Measurements from ENCODE around the gene CYP2A13.
"Not testable (repeated sequence)": the region's sequence is repeated elsewhere in the genome, so short reads cannot be mapped to it uniquely, and the experiment has no call there.

Gene CYP2A13

DNA sequence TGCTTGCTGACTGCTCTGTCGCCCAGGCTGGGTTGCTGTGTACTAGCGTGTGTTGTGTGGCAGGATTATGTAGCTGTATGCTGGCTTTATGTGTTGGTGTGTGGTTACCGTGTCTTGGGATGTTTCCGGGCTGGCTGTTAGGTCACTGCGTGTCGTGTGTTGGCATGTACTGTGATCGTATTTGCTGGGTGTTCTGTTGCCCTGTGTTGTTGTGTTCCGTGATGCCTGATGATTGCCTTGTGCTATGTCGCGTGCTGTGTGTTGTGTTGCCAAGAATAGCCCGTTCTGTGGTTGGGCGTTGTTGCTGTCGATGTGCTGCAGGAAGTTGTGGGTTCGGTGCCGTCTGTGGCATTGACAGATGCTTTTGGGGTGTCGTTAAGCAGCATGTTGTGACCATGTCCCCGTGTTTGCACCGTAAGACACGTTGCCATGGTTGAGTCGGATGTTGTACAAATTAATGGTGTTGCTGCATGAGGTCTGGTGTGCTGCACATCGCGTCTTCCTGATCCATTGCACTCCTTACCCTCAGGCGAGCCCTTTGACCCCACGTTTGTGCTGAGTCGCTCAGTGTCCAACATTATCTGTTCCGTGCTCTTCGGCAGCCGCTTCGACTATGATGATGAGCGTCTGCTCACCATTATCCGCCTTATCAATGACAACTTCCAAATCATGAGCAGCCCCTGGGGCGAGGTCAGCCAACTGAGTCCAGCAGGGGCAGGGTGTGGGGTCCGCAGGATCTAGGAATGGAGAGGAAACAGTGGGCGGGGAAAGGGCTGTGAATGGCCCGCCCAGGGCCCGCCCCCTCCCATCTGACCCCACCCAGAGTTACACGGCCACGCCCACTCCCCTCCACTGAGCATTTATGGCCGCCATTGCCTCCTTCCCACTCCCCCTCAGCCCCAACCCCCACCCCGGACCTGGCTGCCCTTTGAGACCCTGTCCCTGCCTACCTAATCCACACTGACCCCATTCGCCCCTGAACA is 33.0 kb downstream of the CYP2A13 start:
- not testable (repeated sequence) for DNase-seq

DNA sequence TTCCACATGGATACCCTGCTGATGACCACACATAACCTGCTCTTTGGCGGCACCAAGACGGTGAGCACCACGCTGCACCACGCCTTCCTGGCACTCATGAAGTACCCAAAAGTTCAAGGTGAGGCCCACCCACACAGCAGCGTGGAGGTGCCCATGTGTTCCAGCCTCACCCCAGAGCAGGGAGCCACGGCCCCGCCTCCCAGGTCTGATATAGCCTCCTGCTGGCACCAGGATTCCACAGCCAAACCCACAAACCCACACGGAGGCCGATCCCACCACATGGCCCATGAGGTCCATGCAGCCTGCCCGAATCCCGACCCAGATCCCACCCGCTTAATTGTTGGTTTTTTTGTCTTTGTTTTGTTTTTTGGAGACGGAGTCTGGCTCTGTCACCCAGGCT is 34.6 kb downstream of the CYP2A13 start:
- DNase-seq = not testable (repeated sequence)

DNA sequence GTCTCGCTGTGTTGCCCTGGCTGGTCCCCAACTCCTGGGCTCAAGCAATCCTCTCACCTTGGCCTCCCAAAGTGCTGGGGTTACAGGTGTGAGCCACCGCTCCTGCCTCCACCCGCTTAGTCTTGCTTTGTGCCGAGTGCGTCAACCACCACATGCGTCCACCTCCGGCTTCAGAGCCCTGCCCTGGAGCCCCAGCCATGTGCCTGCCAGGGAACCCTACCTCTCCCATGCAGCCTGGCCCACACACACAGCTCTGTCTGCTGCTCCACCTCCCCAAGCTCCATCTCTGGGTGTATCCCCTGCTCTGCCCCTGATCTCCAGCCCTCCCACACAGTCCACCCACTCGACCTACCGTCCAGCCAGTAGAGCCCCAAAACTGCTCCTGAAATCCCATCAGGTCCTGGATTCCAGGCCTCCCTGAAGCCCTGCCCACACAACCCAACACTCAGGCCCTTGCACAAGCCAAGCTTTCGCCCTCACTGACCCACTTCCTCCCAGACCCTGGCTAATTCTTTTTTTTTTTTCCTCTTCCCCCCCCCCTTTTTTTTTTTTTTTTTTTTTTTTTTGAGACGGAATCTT is 35.6 kb downstream of the CYP2A13 start:
- DNase-seq = no peak

DNA sequence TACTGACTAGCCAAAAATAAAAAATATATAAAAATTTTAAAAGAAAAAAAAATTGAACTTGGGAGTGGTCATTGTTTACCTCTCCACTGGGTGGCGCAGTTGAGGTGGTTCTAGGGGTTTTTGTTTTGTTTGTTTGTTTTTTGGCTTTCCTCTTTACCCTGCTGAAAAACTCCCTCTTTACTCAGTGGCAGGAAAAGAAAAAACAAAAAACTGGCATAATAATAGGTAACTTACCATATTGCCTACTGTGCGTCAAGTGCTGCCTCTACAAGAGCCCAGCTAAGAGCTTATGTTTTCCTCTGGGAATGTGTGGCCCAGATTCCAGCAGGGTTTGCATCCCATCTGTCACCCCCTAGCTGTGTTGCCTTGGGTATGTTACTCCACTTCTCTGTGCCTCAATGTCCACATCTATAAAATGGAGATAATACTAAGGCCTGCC is 38.5 kb downstream of the CYP2A13 start:
- not testable (repeated sequence) for DNase-seq

DNA sequence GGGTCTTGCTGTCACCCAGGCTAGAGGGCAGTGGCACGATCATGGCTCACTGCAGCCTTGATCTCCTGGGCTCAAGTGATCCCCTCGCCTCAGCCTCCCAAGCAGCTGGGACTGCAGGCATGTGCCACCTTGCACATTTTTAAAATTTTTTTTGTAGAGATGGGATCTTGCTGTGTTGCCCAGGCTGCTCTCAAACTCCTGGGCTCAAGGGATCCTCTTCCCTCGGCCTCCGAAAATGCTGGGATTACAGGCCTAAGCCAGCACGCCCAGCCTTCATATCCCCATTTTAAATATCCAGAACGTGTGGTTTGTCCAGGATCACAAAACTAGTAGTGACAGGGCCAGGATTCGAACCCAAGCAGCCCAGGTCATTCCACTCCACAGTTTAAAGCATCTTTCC is 39.1 kb downstream of the CYP2A13 start:
- not testable (repeated sequence) for DNase-seq

DNA sequence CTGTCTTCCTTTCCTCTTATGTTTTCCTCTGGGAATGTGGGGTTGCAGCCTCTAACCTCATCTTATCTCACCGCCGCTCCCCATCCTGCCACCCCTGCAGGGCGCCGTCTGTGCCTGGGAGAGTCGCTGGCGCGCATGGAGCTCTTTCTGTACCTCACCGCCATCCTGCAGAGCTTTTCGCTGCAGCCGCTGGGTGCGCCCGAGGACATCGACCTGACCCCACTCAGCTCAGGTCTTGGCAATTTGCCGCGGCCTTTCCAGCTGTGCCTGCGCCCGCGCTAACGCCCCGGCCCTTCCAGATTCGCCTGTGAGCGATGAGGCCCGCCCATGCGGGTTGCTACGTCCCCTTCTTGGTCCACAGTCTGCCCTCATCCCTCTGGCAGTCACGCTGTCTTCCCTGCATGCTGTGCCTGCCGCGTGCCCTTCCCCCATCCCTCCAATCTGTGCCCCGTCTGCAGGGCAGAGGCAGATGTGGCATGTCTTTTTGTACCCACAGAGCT is 39.6 kb downstream of the CYP2A13 start:
- not testable (repeated sequence) for DNase-seq

DNA sequence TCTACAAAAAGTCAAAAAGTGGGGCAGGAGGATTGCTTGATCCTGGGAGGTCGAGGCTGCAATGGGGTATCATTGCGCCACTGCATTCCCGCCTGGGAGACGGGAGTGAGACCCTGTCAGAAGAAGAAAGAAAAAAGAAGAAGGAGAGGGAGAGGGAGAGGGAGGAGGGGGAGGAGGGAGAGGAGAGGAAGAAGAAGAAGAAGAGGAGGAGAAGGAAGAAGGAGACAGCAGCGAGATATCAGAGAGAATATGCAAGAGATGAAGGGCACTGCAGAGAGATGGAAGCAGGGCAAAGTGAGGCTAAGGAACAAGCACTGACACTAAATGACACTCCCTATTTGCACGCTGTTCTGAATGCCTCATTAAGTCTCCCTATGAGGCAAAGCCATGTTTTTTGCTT is 40.4 kb downstream of the CYP2A13 start:
- DNase-seq = no peak

DNA sequence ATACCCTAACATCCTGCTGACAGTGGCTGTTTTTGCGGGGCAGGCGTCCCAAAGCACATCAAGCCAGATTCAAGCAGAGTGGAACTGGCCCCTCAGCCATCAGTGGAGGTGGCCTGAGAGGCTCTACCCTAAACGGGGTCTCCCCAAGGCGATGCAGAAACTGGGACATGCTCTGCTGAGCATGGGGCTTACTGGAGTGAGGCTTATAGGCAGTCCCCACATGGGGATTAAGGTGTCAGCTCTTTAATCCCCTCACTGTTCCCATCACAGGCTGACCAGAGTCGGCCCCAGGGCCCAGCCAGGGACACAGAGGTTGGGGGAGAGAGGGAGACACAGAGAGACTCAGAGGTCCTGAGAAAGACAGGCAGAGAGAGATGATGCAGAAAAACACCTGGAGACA is 42.9 kb downstream of the CYP2A13 start:
- DNase-seq = no peak

DNA sequence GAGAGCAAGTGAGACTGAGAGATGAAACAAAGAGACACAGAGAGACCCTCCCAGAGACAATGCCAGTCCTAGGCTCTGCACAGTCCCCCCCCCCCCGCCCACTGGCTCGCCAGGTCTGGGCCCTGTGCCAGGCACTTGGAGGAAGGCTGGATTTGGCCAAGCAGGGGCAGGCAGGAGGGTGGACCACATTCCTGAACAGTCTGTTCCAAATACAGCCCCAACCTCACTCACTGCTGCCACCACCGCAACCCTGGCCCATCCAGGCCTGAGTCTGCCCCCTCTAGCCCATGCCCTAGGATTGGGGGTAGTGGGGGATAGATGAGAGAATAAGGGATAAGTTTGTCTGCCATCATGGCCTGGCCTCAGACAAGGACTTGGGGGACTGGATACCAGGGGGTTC is 45.0 kb downstream of the CYP2A13 start:
- DNase-seq = no peak

DNA sequence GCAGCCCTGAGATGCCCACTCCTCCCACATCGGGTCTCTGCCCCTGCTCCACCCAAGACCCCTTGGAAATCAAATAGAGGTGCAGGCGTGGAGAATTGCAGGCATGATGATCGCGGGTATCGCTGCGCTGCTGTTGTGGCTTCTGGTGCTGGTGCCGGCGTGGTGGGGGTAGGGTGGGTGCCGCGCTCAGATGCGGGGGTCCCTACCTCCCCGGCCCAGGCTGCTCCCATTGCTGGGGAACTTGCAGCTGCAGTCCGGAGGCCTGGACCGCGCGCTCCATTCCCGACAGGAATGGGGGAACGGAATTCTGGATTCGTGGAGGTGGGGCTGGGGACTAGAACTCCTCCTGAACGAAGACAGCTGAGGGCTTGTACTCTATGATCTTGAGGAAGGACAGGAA is 46.4 kb downstream of the CYP2A13 start:
- no peak for DNase-seq

DNA sequence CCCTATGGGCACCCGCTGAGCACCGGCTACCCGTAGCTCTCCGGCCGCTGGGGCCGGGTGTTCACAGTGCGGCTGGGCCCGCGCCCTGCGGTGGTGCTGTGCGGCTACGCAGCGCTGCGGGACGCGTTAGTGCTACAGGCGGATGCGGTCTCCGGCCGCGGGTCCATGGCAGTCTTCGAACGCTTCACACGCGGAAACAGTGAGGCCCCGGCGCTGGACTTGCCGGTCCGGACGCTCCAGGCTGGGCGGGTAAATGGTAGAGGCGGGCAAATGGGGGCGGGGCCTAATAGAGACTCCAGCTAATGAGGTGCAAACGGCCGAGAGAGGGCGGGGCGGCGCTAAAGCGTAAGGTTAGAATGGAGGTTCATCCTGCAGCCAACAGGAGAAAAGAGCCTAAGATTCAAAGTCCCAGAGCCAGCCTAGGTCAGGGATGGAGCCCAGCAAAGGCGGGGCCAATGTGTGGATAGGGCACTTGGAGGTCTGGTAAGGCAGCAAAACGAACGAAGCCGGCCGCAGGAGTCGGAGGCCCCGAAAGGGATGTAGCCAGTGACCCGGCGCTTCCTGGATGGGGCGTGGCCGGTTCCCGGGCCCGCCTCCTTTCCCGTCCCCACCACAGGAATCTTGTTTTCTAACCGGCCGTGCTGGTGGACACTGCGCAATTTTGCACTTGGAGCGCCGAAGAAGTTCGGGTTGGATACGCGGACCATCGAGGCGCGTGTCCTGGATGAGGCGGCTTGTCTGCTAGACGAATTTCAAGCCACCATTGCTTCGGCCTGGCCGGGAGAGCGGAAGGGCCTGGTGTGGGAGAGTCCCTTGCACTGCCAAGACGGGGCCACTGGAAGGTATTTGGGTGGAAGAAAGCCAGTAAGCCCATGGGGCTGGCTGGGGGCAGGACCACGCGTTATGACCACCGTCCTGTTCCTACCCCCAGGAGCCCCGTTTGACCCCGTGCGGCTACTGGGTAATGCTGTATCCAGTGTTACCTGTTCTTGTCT is 47.4 kb downstream of the CYP2A13 start:
- not testable (repeated sequence) for DNase-seq

DNA sequence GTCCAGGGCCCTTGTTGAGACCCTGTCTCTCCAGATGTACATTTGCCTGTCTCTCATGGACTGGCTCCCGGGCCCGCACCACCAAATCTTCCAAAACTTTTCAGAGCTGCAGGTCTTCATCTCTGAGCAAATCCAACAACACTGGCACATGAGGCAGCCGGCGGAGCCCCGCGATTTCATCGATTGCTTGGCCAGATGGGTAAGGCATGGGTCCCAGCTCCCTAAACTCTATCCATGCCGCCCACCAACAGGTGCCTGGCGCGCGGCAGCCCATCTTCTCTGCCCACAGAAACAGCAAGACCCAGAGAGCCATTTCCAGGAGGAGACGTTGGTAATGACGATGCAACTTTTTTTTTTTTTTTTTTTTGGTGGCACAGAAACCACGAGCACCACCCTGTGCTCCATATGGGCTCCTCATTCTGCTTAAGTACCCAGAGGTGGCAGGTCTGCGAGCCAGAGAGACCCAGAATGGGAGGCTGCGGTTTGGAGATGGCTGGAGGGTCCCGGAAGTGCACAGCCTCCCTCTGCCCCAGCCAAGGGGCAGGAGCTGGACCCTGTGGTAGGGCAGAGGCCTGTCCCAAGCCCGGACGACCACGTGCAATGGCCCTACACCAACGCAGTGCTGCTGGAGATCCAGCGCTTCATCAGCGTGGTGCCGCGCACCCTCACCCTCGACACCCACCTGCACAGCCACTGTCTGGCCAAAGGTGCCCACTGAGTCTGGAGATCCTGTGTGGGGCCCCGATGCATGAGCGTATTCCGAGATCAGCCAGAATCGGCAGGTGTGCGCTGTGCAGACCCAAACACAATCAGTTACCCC is 48.6 kb downstream of the CYP2A13 start:
- no peak for DNase-seq

DNA sequence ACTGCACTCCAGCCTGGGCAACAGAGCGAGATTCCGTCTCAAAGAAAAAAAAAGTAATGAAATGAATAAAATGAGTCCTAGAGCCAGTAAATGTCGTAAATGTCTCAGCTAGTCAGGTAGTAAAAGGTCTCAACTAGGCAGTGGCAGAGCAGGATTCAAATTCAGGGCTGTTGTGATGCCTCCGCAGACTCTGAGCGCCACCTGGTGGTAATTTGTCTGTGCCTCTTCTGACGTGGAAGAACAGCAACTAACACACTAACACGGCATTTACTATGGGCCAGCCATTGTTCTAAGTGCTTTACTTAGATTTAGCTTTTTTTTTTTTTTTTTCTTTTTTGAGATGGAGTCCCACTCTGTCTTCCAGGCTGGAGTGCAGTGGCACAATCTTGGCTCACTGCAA is 56.2 kb downstream of the CYP2A13 start:
- DNase-seq = peak; percentile 27 to 73
